Left hindlimb (tissue), 1 donor: Measurements from ENCODE around the gene ONECUT2.
"Not testable (repeated sequence)": the region's sequence is repeated elsewhere in the genome, so short reads cannot be mapped to it uniquely, and the experiment has no call there.

Experiments used
- DNase-seq: peaks from one replicate; pipeline ENCODE4 v3.0.0-alpha.2; 2018

Gene ONECUT2

DNA sequence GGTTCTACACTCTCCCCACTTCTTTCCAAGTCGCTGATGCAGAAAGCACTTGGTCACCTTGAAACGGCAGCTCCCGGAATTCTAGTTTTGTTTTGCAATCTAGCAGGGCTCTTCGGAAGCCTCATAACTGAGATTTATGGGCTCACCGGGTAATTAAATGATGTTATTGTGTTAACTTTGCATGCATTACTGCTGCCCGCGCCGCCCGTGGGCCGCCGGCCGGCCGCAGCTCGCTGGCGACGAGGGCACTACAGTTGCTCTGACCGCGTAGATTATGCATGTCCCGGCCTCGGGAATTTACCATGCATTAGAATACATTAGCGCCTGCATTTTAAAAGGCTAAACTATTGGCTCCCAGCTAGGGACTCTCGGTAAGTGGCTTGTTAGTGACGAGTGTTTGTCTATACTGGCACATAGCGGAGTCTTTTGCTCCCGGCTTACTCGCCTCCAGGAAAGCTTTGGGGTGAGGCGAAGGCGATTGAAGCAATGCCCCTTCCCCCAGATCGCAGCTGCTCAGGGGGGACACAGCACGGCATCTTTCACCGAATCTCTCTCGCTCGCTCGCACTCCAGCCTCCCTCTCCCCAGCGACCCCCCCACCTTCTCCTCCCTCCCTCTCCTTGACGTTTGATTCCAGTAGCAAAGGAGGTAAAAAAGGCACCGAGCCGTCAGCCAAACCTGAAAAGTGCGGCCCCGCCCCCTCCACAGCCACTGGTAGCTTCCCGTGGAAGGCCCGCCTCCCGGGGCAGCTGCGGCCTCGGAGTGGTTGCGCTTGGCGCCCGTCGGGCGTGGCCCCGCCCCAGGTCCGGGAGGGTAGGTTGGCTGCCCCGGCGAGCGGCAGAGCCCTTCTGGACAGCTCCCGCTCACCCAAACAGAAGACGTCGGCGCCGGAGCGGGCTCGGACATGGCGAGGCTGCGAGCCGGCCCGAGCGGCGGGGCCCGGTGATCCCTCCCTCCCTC, at the start of gene ONECUT2:
Gene ONECUT2, plus strand, starts transcription at position 839 of the 959 bp plus-strand sequence. CDS start 343 bp downstream, outside the sequence.
- peak; percentile 94 for DNase-seq

DNA sequence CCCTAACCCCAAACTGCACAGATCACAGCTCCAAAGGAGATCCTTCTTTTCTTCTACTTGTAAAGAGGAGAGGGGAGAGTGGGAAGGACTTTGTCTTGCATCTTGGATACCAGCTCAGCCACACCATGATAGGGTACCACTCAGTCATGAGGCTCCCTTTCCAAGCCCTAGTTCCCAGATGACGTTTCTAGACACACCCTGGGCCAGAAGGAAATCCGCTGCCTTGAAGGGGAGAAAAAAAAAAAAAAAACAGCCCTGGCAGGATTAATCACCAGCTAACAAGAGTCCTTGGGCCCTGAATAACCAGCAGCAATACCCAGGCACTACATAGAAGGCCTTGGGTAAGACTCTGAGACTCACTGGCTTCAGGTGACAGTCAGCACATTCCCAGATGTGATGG, 45.9 kb upstream of the ONECUT2 start:
- no peak for DNase-seq

DNA sequence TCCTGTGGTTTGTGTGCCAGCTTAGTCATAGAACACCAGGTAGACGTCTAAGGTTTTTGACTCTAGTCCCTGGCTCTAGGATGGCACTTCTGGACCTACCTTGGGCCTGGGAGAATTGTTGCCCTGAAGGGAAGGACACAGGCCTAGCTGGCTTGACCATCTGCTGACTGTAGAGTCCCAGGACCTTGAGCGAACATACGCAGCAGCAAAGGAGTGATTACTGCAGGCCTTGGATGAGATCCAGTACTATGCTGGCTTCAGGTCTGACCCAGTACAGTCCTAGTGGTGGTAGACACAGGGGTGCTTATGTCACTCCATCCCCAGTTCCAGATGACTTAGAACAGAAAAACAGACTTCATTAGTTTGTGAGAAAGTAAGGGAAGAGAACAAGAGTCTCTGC, 45.1 kb upstream of the ONECUT2 start:
- DNase-seq, result no peak

DNA sequence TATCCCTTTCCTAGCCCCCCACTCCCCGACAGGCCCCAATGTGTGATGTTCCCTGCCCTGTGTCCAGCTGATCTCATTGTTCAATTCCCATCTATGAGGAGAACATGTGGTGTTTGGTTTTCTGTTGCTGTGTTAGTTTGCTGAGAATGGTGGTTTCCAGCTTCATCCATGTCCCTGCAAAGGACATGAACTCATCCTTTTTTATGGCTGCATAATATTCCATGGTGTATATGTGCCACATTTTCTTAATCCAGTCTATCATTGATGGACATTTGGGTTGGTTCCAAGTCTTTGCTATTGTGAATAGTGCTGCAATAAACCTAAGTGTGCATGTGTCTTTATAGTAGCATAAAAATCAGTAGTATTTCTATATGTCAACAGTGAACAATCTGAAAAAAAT, 40.4 kb upstream of the ONECUT2 start:
- DNase-seq, result not testable (repeated sequence)

DNA sequence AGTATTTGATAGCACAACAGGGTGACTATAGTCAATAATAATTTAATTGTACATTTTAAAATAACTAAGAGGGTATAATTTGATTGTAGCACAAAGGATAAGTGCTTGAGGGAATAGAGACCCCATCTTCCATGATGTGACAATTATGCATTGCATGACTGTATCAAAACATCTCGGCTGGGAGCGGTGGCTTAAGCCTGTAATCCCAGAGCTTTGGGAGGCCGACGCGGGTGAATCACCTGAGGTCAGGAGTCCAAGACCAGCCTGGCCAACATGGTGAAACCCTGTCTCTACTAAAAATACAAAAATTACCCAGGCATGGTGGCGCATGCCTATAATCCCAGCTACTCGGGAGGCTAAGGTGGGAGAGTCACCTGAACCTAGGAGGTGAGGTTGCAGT, 38.3 kb upstream of the ONECUT2 start:
- not testable (repeated sequence) for DNase-seq

DNA sequence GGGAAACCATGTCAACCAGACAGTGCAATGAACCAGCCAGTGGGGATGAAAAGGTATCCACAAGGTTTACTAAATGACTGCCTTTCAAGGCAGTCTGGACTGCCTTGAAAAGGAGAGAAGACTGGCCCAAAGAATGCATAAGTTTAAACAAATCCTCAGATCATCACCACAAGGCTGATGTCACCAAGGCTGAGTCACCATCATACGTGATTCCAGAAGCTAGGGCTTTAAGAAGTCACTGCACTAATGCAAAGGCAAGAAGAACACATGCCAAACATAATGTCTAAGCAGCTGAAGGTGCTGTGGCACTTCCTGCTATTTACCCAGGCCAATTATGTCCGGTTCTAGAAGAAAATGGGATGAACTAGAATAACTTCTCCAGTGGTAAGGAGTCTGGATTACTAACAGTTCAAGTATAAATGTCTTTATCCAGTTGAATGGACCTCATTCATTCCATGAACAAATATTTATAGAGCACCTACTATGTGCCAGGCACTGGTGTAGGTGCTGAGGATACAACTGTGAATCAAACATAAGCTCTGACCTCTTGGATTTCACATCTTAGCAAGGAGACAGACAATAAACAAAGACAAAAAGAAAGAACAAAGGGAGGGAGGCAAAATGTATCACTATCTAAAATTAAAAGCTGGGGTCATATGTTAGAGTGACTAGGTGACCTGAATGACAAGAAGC, 37.6 kb upstream of the ONECUT2 start:
- no peak for DNase-seq

DNA sequence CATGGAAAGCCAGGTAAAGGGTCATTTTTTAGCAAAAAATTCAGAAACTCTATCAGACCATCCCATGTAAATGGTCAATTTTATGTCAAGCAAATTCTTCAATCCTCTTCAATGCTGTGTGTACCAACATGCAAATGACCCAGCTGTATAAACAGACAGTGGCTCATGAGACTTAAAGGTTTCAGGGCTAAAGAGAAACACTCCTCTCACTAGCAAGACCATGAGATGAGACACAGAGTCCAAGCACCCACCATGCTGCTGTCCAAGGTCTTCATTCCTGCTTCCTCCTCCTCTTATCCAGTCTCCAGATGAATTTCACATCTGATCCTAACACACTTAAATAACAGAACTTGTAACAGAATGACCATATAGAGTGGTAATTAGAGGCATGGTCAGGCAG, 30.8 kb upstream of the ONECUT2 start:
- no peak for DNase-seq

DNA sequence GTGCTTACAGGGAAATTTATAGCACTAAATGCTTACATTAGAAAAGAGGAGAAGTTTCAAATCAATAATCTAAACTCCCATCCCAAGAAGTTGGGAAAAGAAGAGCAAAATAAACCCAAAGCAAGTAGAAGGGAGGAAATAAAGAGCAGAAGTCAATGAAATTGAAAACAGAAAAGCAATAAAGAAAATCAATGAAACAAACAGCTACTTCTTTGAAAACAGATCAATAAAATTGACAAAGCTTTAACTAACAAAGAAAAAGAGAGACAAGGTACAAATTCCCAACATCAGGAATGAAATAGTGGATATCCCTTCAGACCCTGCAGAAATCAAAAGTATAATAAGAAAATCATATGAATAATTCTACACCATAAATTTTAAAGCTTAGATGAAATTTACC, 25.5 kb upstream of the ONECUT2 start:
- no peak for DNase-seq

DNA sequence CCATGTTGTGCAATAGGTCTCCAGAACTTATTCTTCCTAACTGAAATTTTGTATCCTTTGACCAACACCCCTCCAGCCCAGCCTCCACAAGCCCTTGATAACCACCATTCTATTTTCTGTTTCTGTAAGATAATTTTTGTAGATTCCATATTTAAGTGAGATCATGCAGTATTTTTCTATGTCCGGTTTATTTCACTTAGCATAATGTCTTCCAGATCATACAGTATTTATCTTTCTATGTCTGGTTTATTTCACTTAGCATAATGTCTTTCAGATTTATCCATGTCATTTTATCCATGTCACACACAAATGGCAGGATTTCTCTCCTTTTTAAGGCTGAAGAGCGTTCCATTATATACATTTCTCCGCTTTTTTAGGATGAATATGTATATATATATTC, 24.4 kb upstream of the ONECUT2 start:
- DNase-seq, result no peak

DNA sequence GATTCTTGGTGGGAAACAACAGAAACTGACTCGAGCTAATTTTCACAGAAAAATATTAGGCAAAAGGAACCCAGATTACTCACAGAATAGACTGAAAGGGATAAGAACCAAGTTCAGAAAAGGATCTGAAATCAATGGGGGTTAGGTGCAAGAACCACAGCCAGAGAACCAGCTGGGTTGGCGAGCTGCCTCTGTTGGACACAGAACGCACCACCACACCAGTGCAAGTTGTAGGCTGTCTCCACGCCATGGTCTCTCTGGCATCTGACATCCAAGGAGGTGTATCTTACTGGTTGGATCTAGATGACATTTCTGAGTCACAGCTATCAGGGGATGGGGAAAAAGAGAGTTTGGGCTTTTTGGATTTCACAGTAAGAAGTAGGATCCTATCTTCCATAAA, 18.6 kb upstream of the ONECUT2 start:
- DNase-seq, result no peak

DNA sequence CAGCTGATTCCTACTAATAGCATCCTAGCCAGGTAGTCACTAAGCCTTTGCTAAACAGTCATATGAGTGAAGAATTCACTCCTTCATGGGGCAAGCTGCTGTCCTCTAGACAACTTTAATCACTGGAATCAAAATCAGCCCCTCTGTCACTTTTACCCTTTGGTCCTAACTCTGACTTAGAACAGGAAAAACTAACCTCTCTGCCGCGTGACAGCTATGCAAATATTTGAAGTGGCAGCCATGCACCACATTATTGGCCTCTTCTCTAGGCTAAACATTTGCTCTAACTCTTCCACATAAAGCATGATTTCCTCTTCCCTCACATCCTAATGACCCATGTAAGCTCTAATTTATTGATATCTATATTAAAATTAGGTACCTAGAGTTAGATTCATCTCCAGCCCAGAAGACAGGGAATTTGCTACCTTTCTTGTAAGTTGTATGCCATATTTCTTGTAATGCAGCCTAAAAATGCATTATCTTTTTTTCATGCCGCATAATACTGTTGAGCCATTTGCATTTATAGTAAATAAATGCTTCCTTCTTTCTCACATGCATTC, 12.8 kb upstream of the ONECUT2 start:
- no peak for DNase-seq

DNA sequence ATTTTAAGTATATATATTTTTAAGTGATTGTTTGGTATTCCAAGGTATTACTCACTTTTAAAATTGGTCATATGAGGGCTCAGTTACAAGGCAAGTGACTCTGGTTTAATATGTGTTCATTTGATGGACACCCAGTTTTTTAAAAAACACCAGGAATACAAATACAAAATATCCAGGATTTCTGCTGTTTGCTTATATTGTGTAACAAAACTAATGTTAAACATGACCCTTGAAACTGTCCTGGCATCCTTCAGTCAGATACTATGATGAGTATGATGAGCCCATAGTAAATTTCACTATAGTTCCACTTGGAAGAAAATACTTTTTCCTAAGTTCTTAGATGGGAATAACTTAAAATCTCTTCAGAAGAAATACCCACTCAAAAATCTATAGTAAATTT, 11.4 kb upstream of the ONECUT2 start:
- no peak for DNase-seq

DNA sequence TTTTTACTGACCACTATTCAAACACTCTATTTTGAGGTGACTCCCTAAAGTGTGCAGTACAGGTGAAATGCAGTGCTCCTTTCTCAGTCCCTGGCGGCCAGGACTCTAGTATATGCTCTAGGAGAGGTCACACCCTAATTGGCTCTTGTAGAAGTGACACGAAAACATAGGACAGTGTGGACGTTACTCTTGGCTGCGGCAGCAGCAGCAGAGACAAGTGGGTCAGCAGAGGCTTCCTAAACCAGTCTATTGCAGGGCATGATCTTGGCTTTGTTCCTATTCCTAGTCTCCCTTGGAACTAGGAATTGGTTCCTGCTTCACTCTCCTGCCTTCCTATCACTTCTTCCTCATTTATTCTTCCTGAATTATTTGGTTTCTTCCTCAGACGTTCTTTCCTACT, 10.1 kb upstream of the ONECUT2 start:
- DNase-seq, result no peak

DNA sequence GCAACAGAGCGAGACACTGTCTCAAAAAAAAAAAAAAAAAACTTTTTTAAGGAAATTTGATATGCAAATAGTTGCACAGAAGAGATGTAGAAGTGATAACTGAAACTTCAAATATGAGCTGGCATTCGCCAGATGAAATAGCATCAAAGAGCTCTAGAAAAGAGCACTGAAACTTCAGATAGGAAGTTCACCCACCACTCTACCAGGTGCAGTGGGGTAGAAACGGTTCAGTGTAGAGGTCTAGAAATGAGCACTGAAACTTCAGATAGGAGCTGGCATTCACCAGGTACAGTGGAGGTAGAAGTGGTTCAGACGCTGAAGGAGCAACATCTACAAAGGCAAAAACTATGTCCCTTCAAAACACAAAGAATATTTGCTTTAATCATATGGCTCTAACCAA, 9.0 kb upstream of the ONECUT2 start:
- no peak for DNase-seq

DNA sequence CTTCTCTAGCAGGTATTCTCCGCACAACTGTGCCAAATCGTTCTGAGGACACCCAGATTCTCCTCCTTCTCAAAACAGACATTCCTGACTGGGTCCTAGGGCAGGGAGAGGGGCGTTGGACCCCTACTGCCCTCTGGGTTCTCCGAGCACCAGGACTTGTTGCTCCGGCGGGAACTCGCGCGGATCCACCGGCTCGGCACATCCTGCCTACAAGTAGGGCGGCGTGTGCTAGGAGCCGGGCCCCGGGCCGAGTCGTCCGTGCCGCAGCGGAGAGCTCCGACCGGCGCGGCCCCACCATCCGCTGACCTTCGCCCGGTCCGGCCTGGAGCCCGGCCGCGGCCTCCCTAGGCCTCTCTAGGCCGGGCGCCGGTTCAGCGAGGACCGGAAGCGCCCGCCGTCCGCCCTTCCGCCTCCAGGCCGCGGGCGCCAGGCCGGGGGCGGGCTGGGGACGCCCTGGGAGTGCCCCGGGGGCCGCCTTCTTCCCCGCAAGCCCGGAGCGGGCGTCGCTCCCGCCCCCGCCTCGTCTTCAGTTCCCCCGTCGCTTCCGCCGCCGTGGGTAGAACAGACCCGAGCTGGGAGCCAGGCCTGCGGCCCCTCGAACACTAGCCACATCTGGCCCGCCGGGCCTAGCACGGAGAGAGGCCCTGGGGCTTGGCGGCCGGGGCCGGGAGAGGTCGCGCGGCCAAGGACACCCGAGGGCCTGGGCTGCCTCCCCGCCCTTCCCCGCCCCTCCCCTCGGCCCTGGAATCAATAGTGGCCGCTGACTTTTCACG, 7.6 kb upstream of the ONECUT2 start:
- DNase-seq, result no peak

DNA sequence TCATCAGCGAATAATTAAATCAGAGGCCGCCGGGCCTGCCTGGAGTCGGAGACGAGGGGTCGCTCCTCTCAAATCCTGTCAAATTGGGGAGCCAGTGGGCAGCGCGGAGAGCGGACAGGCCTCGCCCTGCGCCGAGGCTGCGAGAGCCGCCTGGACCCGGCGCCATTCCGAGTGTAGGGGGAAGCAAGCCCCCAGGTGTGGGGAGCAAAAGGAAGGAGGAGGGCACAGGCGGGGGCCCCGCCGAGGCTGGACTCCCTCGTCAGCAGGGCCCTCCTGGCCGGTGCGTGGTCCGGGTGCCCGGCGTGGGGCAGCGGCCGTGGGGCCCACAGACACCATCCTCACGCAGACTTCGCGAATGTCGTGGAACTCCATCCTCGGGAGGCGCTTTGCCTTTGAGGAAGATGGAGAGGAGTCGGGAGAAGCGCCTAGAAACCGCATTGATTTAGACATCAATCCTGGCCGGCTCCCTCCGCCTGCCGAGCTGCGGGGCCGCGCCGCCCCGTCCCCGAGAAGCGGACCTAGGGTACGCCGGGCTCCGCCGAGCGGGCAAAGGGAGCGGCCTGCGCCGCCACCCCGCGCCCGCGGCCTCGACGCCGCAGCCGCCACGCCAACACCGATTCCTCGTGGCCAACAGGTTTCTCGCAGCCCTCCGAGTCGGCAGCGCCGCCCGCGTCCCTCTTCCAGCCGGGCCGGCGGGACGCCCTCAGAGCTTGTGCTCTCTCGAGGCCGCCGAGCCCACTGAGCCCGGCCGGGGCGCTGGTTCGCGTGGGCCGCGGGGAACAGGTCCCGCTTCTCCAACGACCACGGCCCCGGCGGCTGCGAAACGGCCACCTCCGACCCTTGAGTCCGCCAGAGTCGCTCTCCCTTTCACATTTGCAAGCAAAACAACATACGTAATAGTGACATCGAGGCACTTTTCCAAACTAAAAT, 6.7 kb upstream of the ONECUT2 start:
- no peak for DNase-seq

DNA sequence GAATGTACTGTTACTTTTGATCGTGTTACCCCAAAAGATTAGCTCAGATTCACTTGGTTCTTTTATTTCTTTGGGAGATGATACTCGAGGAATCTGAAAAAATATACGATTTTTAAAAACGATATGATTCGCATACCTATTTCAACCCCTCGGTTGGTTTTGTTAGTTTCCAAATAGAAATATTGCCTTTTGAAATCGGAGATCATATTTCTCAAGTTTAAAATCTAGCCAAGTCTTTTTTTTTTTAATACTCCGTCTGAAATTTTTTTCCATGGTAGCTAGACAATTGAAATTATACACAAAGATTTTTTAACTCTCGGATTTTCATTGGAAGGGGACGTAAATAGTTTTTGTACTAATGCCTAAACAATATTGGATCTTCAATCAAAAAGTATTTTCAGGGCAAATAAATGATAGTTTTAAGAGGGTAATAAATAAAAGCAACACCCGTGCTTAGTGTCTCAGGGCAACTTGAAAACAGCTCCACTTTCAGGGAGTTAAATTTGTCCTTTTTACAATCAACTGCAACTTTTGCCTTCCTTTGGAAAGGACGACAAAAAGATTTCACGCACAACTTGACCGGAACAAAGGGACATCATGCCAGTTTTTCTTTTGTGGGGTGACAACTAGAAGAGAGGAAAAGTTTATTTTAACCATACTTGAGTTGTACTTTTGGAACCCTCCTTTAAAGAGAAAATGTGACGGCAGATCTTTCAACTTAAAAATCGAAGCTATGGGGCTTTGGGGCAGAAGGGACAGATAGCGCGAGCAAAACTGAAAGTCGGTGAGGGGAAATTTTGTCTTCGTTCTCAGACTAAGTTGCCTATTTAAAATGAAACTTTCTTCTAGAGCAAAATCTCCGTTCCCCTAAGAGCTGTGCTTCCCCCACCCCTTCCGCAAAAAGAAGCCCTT, 5.8 kb upstream of the ONECUT2 start:
- DNase-seq, result no peak

DNA sequence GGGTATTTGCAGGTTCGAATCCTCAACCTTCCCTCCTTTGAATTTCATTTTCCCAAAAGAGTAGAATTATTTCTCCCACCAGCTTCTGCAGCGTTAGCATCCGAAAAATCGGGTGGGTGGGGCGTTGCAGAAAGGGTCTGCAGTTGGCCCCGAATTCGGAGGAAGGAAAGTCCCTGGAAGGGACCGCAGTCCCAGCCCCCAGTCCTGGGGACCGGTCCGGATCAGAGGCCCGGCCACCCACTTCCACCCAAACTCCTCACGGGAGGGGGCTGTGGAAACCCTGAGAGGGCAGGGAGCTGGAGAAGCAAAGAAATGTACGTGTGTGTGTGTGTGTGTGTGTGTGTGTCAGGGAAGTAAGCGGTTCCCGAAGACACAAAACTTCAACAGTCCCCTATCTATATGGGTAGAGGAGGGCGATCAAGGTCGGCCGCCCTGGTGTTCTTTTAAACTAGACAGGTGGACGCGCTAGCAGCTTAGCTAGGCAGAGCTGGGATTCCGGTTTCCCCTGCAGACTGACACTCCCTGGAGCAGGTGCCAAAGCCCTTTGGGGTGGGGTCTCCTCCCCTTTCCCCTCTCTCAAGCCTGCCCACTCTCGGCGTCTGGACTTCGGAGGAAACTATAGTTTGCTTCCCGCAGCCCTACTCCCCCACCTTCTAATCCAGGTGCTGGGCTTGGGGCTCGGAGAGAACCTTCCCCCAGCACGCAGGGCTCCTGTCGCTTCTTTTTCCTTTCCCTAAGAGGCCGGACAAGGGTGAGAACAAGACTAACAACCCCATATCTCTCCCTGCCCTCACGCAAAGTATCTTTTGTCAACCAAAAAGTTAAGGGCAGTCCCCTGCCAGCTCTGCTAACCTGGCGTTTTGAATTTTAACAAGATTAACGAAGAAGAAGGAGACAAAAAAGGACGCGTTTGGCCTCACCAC, 4.8 kb upstream of the ONECUT2 start:
- DNase-seq, result no peak

DNA sequence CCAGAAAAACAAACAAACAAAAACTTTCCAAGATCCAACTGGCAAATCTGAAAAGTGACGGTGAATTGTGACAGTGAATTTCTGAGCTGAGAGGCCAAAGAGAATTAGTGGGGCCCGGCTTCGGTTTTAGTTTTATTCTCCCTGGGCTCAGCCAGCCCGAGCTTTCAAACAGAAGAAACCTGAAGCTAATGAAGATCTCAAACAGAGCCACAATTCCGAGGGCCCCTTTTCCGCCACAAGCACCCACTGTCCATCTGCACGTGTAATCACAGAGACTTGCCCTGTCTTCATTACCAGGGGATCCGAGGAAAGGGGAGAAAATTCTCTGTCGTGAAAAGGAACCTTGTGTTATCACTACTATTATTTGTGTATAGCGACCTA, 4.2 kb upstream of the ONECUT2 start:
- DNase-seq, result no peak
